ENCODE data around the gene AUTS2.

Gene AUTS2

DNA sequence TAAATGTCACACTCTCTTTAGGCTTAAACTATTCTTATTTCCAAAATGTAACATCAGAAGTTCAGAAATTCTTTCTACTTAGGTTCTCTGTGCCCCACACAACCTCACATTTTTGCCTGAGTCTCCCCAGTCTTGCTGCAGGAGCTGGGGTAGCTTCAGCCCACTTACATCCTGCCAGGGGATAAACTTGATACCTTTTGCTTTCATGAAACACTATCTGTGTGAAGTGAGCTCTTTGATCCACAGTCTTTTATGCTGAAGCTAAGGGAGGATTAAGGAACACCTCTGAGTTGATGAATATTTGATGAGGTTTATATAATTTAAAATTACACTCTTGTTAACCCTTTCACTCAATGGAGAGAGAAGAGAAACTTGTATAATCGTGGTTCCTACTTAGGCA is 341.0 kb downstream of the AUTS2 start:
- DNase-seq (ENCODE audit: low read depth) = no peak

- DNase-seq (ENCODE audit: low read depth) = no peak
These were observed 342.9 kb downstream of the AUTS2 start for GRCh38 chr7:69941077-69941651.

- DNase-seq (ENCODE audit: low read depth) = no peak
These were observed 344.3 kb downstream of the AUTS2 start for GRCh38 chr7:69942573-69942972.

GRCh38 chr7:69946901-69947300 is 348.6 kb downstream of the AUTS2 start:
- no peak for DNase-seq (ENCODE audit: low read depth)

DNA sequence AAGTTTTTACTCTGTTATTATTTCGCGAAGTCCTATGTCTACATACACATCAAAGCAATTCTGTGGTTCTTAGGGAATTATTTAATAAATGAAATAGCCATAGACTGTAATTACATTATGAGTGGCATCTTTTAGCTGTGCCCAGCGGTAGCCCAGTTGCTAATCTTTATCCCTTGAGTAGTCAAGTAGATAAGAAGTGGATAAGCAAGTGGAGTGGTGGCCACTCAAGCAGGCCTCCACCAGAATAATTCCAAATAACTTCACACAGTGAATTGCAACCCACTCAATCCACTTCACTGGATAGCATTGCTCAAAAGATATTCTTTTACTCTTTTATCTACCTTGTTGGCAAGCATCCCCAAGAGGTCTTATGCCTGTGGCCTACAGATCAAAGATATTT is 349.7 kb downstream of the AUTS2 start:
- no peak for DNase-seq (ENCODE audit: low read depth)

GRCh38 chr7:69949122-69949521 is 350.8 kb downstream of the AUTS2 start:
- DNase-seq (ENCODE audit: low read depth) = no peak

GRCh38 chr7:69951458-69951857 is 353.2 kb downstream of the AUTS2 start:
- no peak for DNase-seq (ENCODE audit: low read depth)

GRCh38 chr7:69953136-69954067 is 355.1 kb downstream of the AUTS2 start:
- no peak for DNase-seq (ENCODE audit: low read depth)

DNA sequence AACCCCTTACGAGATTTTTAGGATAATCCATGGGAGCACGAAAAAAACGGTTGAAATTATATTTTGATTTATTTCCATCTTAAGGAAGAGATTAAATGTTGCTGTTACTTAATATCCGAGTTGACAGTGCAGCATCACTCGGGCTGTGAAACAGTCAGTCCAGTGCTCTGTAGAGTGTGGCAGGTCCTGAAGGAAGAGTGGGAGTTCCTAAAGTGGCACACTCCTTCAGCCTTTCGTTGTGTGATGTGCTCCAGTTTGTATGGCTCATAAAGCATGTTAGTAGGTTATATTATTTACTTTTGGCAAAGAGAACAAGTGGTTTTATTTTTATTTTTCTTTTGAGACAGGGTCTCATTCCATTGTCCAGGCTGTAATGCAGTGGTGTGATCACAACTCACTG is 358.3 kb downstream of the AUTS2 start:
- no peak for DNase-seq (ENCODE audit: low read depth)

DNA sequence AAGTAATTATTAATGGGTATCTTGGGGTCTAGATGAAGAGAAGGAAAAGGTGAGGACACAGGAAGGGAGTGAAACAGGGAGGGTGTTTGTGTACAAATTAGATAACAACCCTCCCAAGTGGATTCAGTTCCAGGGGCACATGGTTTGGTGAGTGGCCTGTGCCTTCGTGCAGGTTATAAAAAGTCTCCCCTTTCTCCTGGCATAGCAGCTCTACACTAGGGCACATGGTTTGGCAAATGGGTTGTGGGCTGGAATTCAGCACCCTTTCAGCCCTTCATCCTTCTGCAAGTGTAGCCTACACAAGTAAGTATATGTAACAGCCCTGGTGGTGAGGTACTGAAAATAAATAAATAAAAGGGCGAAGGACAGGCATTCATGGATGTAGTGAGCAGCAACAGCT is 359.4 kb downstream of the AUTS2 start:
- no peak for DNase-seq (ENCODE audit: low read depth)

DNA sequence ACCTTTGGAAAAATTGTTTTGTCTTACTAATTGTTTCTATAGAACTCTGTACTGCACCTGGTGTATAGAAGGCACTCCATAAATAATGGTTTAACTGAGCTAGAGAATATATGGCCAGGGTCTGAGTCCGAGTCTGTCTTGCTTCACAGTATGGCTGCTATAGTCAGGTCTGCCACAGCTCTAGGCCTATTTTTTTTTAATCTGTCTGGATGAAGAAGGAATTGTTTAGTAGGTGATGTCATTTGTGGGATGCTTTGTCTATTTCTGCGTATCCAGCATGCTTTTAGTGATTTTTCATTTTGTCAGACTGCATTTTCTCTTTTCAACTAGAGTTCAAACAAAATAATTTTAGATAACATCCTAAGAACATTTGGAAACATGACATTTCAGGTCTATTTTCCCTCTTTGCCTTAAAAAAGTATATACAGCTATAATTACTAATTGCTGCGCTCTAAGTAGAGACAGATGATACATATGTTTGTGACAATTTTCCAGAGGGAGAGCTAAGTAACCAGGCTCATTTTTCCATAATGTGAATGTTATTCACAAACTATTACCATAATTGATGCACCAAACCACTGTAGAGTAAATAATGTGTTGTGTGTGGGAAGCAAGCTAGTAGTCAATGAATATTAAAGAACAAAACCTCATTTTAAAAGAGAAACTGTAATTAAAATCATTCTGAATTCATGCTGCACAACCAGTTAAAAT is 361.7 kb downstream of the AUTS2 start:
- DNase-seq (ENCODE audit: low read depth) = no peak

- no peak for DNase-seq (ENCODE audit: low read depth)
These were observed 363.2 kb downstream of the AUTS2 start for GRCh38 chr7:69961436-69961835.

DNA sequence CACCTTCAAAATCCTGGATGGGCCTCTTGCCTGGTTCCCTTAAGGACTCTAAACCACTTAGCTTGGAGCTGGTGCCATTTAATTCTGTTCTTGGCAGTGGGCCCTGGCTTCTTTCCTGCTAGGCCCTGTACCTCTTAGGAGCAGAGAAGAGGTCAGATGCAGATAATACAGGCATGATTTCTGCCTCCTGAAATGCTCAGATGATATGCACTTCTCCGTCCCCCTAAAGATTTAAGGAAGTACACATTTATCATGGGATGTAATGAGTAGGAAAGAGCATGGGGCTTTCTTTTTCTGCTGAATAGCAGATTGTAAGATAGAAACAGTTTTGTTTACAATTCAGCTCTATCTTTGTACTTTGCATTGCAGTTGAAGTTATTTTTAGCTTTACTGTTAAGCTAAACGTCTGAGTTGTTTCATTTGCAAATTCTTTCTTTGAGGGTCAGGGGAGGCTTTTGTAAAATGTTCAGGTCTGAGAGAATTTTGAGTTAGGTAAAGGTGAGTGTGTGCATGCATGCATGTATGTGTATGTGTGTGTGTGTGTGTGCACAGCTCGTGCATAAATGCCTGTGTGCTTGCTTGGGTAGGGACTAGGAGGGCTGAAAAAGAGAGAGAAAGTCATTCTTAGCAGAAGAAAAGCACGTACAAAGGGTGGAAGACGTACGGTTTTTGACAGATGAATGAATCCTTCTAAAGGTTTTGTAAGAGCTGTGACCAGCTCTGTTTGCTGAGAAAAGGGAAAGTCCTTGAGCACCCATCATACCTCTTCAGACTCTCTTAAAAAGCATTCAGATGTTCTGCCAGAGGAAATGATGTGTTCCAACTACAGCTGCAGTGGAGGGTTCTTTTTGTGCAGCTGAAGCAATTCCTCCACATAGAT is 364.2 kb downstream of the AUTS2 start:
- DNase-seq (ENCODE audit: low read depth) = no peak

- DNase-seq (ENCODE audit: low read depth) = no peak
These were observed 365.1 kb downstream of the AUTS2 start for GRCh38 chr7:69963393-69963792.

GRCh38 chr7:69966766-69967591 is 368.7 kb downstream of the AUTS2 start:
- DNase-seq (ENCODE audit: low read depth) = no peak

DNA sequence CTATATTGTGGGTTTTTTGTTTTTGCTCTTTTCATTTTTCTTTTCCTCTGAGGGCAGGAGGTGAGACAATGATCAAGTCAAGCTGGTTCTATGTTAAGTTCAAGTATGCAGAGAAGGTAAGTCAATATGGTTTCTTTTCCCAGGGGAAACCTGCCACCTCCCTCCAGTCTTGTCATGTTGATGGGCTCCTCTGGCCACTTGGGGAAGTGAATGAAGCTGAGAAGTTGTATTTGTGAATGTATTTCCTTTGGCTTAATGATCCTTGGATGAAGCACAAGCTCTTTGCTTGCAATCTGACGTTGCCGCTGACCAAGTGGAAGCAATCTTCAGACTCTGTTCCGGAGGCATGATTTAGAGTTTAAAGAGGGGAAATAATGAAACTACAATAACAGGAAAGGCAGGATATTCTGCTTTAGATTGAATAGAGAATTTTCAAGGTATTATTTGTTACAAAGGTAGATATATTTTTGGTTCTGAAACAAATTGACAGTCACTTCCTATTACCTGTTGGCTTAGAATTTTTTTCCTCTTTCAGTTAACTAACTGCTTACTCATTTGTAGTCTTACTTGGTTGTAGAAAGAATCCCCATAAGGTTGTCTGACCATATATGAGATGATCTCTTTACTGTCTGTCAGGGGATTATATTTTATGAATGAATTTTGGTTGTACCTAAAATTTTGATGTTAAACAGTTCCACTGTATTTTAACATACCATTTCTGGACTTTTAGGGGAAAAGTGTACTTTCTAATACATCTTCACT is 369.6 kb downstream of the AUTS2 start:
- no peak for DNase-seq (ENCODE audit: low read depth)

DNA sequence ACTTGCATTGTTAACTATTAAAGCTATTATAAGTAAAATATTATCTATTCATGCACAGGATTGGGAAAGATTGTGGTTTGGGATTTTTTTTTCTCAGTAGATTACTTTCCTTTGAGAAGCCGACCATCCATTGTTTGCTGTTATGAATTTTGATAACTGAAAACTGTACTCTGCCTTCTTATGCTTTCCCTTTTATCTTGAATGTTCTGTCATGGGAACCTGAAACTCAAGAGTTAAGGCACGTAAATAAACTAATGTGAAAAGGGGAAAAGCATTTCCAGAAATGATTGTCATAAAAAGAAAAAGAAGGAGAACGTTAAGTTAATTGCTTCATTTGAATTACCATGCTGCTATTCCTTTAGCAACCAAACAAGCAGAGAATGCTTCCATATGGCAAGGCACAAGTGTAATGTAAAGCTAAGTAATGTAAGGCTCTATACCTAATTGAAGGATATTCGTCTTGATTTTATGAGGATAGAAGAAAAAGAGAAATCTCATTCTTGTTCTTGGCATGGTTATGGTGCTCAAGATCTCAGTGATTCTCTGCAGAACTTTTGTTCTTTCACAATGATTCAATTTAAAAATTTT is 370.8 kb downstream of the AUTS2 start:
- no peak for DNase-seq (ENCODE audit: low read depth)

- no peak for DNase-seq (ENCODE audit: low read depth)
These were observed 383.4 kb downstream of the AUTS2 start for GRCh38 chr7:69981646-69982045.

GRCh38 chr7:69982197-69982596 is 383.9 kb downstream of the AUTS2 start:
- DNase-seq (ENCODE audit: low read depth) = no peak

DNA sequence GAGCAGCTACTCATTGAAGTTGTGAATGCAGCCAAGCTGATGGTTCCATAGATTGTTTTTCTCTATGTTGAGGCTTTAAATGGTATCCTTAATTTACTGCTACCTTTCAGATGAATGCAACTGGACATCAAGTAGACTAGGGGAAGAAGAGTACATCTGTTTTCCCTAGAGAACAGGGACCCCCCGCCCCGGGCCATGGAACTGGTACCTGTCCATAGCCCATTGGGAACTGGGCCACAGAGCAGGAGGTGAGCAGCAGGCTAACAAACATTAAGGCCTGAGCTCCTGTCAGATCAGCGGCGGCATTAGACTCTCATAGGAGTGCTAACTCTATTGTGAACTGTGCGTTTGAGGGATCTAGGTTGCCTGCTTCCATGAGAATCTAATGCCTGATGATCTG is 391.3 kb downstream of the AUTS2 start:
- DNase-seq (ENCODE audit: low read depth) = no peak

All from GM04504 (cell line).